GM20431 (cell line): ENCODE measurements around the gene LAMA3.

Source experiments
- in situ Hi-C: fragments of 300-500 bp; cut with MseI, MboI; formaldehyde crosslinking; loops from one replicate; pipeline ENCODE4 v1.15.0; 2020; ENCODE audit warnings: low sequenced_read_pairs; ENCODE audit not compliant: unreplicated experiment

The LAMA3 gene

DNA sequence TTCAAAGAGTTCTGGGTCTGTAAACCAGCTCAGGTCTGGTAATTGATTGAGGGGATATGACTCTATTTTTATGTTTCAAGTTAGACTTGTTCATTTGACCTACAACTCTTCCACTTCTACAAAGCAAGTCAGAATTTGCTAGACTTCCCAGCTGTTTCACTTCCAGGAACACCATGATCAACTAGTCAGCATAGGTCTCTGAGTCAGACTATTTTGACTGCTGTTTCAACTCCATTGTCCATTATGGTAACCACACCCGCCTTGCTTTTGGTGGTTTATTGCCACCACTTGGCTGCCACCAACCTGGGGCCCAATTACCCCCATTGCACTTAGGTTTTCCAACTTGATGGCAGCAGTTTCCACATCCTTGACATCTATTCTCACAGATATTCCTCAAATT is 116.6 kb downstream of the LAMA3 start:
- in situ Hi-C loops: no loop called here

DNA sequence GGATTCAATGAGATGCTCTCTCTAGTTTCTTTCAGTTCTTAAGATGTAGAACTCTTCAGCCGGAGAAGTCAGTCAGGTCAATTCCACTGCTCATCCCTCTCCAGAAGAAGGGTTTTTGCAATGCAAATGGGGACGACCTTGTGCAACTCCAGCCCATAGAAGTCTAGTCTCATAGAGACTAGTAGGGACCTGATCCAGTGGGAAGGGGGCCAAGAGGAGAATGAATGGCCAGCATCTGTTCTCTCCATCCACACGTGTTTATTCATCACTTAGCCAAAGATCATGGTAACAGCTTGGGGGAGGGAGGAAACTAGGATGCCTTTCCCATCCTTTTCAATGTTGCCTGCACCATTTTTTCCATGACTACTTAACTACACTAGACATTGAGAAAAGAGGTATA is 120.2 kb downstream of the LAMA3 start:
- in situ Hi-C loops: no loop called here

DNA sequence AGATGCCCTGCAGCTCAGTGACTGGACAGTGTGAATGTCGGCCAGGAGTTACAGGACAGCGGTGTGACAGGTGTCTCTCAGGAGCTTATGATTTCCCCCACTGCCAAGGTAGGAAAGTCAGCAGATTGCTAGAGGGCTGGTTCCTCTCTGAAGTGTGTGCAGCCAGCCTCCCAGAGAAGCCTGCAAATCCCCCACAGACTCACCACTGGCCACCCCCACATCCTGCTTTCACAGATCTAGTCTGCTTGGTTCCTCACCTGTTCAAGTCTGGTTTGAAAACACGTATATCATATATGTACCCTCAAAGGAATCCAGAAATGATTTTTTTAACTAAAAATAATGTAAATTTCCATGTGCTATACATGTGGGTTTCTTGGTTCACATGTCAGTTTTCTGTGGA is 121.1 kb downstream of the LAMA3 start:
- in situ Hi-C loops: loop anchor here (10.0 kb wide), 1 partner anchor 186 kb away; no protein-coding TSS in a partner anchor

DNA sequence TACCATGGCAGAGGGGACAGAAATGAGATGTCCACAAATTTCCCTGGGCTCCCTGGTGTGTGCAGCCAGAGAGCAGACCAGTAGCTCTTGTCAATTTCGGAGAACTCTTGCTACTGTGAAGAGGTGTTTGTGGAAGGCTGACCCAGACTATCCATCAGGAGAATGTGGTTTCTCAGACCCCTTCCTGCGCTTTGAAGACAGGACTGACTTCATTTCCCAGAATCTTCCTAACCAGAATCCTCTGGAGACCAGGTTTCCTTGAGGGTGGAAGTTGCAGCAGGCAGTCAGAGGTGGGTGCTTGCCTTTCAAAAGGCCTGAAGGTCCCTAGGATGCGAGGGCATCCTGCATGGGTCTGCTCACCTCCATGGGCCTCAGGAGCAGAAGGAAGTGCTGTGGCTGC is 121.9 kb downstream of the LAMA3 start:
- in situ Hi-C loops: loop anchor here (10.0 kb wide), 1 partner anchor 186 kb away; no protein-coding TSS in a partner anchor

DNA sequence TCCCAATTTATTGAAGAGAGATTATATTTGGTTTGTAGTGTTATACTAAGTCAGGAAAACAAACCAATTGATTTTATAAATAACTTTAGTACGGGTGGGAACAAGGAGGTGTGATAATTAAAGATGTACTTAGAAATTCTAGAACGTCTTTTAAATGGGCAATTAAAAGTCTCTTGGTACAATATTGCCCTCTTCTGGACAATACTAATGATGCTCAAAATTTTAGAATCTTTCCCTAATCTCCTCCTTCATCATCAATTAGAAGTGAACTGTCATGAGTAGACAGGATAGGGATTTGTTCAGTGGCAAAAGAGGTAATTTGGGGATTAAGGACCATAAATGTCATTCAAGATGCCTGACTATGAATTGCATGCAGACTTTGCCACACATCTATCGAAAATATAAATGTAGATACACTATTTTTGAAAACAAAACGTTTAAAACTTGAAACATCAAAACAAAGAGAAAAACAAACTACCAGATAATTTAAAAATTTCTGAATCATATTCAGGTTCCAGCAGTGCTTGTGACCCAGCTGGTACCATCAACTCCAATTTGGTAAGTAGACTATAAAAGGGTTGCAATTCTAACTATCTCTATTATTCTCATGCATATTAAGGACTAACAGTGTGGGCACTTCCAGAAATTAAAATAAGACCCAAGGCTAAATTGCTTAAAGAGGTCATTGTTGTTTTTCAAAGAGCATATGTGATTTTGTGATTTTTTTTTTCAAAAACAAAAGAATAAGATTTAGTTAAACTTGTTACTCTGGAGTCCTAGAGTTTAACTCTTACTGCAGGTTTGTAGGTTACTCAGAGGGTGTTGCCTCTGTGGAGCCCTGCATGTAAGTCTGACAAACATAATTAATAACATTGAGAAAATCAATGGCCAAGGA is 123.5 kb downstream of the LAMA3 start:
- in situ Hi-C loops: loop anchor here (10.0 kb wide), 1 partner anchor 188 kb away; no protein-coding TSS in a partner anchor

DNA sequence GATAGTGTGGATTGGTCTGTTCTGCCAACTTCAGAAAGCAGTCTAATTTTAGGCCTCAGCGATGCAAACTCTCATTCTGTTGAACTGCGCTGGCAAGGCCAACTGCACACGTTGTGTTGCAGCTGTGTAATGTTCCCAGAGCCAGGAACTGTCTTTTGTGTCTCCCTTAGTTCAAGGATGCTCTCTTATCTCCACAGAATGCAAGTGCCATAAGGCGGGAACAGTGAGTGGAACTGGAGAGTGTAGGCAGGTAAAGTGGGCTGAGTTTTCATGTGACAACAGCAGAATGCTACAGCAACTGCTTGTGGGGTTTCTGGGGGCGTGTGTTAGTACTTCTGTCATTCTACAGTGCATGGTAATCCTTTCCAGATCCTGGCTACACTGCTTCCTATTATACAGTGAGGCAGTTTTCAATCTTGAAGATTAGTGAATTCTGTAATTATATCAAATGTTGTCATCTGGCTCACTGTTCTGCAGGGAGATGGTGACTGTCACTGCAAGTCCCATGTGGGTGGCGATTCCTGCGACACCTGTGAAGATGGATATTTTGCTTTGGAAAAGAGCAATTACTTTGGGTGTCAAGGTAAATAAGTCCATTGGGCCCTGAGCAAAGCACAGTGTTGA is 125.8 kb downstream of the LAMA3 start:
- in situ Hi-C loops: loop anchor here (10.0 kb wide), 1 partner anchor 190 kb away; no protein-coding TSS in a partner anchor

DNA sequence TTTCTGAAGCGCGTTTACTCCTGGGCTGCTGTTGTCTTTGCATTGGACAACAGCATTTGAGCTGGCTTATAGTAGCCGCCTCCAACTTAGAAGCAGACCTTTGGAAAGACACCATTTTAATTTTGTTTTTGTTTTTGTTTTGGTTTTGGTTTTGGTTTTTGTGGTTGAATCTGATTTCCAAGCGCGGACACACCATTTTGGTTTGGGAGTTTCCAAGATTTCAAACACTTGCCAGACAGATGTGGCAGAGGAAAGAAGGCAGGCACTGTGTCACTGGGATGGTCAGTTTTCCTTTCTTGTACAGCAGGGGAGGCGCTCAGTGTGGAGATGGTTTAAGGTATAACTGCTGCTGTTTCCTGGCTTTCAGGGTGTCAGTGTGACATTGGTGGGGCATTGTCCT is 126.8 kb downstream of the LAMA3 start:
- in situ Hi-C loops: loop anchor here (10.0 kb wide), 1 partner anchor 191 kb away; no protein-coding TSS in a partner anchor

GRCh38 chr18:23816740-23817139 is 127.5 kb downstream of the LAMA3 start:
- in situ Hi-C loops: loop anchor here (10.0 kb wide), 1 partner anchor 192 kb away; no protein-coding TSS in a partner anchor

- in situ Hi-C loops: loop anchor here (10.0 kb wide), 1 partner anchor 194 kb away; no protein-coding TSS in a partner anchor
These were observed 129.7 kb downstream of the LAMA3 start for GRCh38 chr18:23819001-23819400.

- in situ Hi-C loops: no loop called here
These were observed 133.5 kb downstream of the LAMA3 start for GRCh38 chr18:23822590-23823385.

GRCh38 chr18:23824240-23824639 is 135.0 kb downstream of the LAMA3 start:
- in situ Hi-C loops: no loop called here

DNA sequence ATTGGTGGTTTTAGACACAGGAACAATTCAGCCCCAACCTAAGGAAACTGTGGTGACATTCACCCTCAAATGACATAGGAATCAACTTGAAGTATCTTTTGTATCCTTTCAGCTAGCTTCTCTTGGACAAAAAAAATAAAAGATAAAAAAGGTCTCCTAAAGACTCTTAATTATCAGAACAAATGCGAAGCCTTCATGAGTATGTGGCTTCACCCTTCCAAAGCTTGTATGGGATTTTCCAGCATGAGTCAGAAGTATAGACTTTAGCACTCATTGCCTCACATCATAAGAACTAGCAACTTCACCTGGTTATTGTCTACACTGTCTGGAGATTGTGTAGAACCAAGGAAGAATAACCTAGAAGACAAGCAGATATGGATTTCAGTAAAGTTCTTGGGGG is 135.4 kb downstream of the LAMA3 start:
- in situ Hi-C loops: no loop called here

DNA sequence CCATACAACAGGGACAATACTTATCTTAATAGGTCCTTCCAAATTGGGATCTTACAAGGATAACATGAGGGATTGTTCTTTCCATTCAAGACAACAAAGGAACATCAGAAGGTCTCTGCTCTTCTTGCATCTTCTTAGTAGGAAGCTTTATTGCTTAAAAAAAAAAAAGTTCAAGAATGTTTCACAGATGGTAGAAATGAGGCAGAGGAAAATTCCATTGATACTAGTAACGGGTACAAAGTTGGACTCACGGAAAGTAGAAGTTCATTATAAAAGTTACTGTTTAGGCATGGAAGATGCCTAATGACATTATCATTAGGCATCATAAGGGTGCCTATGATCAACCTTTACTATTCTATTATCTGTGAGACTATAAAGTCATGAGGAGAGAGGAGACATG is 136.2 kb downstream of the LAMA3 start:
- in situ Hi-C loops: no loop called here

GRCh38 chr18:23825978-23826405 is 136.7 kb downstream of the LAMA3 start:
- in situ Hi-C loops: no loop called here

DNA sequence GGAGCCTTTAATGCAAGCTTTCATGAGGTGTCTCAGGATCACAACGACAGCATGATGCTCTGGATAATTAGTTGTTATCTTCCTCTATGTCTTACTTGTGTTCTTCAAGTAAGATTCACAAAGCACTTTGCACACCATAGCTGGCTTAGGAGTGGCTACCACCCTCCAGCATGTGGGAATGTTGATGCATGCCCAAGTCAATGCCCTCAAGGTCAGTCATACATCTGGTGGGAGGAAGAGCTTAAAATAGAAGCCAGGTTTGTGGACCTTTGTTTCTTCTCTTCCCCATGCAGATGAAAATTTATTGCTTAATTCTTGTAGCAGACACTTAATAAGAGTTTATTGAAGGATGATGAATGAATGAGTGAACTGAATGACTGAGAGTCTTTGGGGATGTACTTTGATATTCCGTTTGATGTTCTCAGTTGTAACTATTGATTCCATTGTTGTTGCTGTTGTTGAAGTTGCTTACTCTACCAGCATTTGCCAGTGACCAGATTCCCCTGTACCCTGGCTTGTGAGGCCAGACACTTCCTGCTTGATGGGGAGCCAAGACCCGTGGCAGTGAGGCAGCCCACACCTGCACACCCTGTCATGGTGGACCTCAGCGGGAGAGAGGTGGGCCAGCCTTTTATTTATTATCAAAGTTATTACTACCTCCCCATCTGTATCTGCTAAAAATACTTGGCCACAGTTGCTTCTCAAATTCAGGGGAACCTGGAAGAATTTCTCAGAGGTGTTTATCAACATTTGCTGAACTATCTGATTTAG is 137.8 kb downstream of the LAMA3 start:
- in situ Hi-C loops: no loop called here

DNA sequence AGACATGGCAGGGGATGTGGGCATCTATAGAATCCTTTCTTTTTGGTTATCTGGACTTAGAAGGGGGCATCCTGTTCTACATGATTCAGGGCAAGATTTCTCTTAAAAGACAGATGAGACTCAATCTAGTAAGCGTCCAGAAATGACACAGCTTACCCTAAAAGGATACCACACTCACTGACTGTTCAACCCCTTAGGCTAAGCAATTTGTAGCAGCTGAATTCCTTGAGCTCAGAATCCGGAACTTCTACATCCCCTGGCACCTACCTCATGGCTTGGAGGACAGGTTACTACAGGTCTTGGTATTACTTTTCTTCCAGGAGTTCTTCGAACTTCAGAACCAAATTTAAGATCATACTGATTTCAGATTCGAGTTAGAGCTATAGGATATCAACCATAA is 138.4 kb downstream of the LAMA3 start:
- in situ Hi-C loops: no loop called here

GRCh38 chr18:23828426-23828825 is 139.2 kb downstream of the LAMA3 start:
- in situ Hi-C loops: no loop called here

- in situ Hi-C loops: no loop called here
These were observed 143.7 kb downstream of the LAMA3 start for GRCh38 chr18:23832911-23833310.

- in situ Hi-C loops: no loop called here
These were observed 144.5 kb downstream of the LAMA3 start for GRCh38 chr18:23833714-23834113.

DNA sequence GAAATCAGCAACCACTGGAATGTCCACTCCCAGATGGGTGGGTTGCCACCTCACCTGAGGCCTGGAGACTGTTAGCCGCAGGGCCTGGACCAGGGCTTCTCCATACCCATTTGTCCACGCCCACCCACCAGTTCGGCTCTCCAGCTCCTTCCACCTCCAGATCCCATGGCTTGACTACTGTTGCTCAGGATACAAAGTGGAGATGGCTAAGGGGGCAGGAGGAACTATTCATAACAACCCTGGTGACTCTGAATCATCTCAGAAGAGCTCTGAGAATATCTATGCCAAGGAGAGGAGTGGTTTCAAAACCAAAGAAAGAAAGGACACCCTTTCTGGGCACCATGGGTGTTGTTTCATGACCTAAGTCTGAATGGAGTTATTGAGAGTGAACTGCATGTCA is 145.8 kb downstream of the LAMA3 start:
- in situ Hi-C loops: no loop called here
